ENCODE data around the gene ARFIP1. TPM values are rescaled to one million over a fixed set of nuclear protein-coding genes. Genes with fewer than 3 reads are reported as not detected.
A peak's percentile ranks its signal among the peaks of the same experiment; 100 is the strongest.

ARFIP1 gene
- total and polyA plus RNA-seq, 5 donors from 2014 or later = 7.5 to 24.2 (median 19.4) TPM

- Mint-ChIP-seq H3K4me1 (peaks cover 0 to 3% (median 0%) of the 10 kb centered on the region in 4 donors), H3K27ac (no peak overlapping the region), H3K36me3 (peaks cover 13% of the 10 kb centered on the region), H3K4me3 (no peak overlapping the region), H3K9me3 (peaks cover 0 to 3% (median 0%) of the 10 kb centered on the region in 7 donors), H3K27me3 (no peaks in the 10 kb centered on the region)
- no peak overlapping the region for H3K4me3 ChIP-seq (ENCODE audit: low read depth, low read length)
- no peaks in the 10 kb centered on the region for H3K27me3 ChIP-seq (ENCODE audit: control insufficient read depth, insufficient read depth, low read length)
- H3K9me3 ChIP-seq (ENCODE audit: control insufficient read depth in 2 of 2, low read length in 2 of 2) = no peaks in the 10 kb centered on the region
- no peak for DNase-seq
- H3K27ac ChIP-seq (ENCODE audit: insufficient read depth, low read length, poor library complexity, severe bottlenecking) = no peak overlapping the region
- no peaks in the 10 kb centered on the region for H3K4me1 ChIP-seq (ENCODE audit: control insufficient read depth, insufficient read depth, low read length, poor library complexity, severe bottlenecking)
- H3K36me3 ChIP-seq (ENCODE audit: control insufficient read depth, insufficient read depth, low read length) = no peaks in the 10 kb centered on the region
- no peak for ATAC-seq (ENCODE audit: low read depth in 2 of 2)
These were observed 120.6 kb downstream of the ARFIP1 start for GRCh38 chr4:152900395-152900794.

GRCh38 chr4:152901205-152901604 lies 121.5 kb downstream of the ARFIP1 start:
- no peak overlapping the region for H3K27ac Mint-ChIP-seq
- H3K36me3 Mint-ChIP-seq = peaks cover 15% of the 10 kb centered on the region
- H3K9me3 Mint-ChIP-seq = peaks cover 0 to 3% (median 1%) of the 10 kb centered on the region in 7 donors
- H3K4me3 Mint-ChIP-seq = no peak overlapping the region
- Histone ChIP-seq H3K27ac (ENCODE audit: insufficient read depth, low read length, poor library complexity, severe bottlenecking) (no peak overlapping the region), H3K4me3 (ENCODE audit: low read depth, low read length) (no peak overlapping the region), H3K36me3 (ENCODE audit: control insufficient read depth, insufficient read depth, low read length) (peaks cover under 1% of the 10 kb centered on the region), H3K27me3 (ENCODE audit: control insufficient read depth, insufficient read depth, low read length) (no peaks in the 10 kb centered on the region), H3K9me3 (ENCODE audit: control insufficient read depth in 2 of 2, low read length in 2 of 2) (no peaks in the 10 kb centered on the region), H3K4me1 (ENCODE audit: control insufficient read depth, insufficient read depth, low read length, poor library complexity, severe bottlenecking) (no peaks in the 10 kb centered on the region)
- H3K27me3 Mint-ChIP-seq = no peaks in the 10 kb centered on the region
- H3K4me1 Mint-ChIP-seq = no peaks in the 10 kb centered on the region
- DNase-seq (no peak), ATAC-seq (ENCODE audit: low read depth in 2 of 2) (no peak)

- peaks cover 0 to 3% (median 1%) of the 10 kb centered on the region in 7 donors for H3K9me3 Mint-ChIP-seq
- Histone ChIP-seq H3K36me3 (ENCODE audit: control insufficient read depth, insufficient read depth, low read length) (peaks cover 5% of the 10 kb centered on the region), H3K27ac (ENCODE audit: insufficient read depth, low read length, poor library complexity, severe bottlenecking) (no peak overlapping the region), H3K9me3 (ENCODE audit: control insufficient read depth in 2 of 2, low read length in 2 of 2) (no peaks in the 10 kb centered on the region), H3K27me3 (ENCODE audit: control insufficient read depth, insufficient read depth, low read length) (no peaks in the 10 kb centered on the region), H3K4me3 (ENCODE audit: low read depth, low read length) (no peak overlapping the region), H3K4me1 (ENCODE audit: control insufficient read depth, insufficient read depth, low read length, poor library complexity, severe bottlenecking) (no peaks in the 10 kb centered on the region)
- no peaks in the 10 kb centered on the region for H3K27me3 Mint-ChIP-seq
- H3K4me3 Mint-ChIP-seq = no peak overlapping the region
- peaks cover 24% of the 10 kb centered on the region for H3K36me3 Mint-ChIP-seq
- no peaks in the 10 kb centered on the region for H3K4me1 Mint-ChIP-seq
- ATAC-seq (ENCODE audit: low read depth in 2 of 2) = no peak
- no peak overlapping the region for H3K27ac Mint-ChIP-seq
- DNase-seq = no peak
These were observed 123.9 kb downstream of the ARFIP1 start for GRCh38 chr4:152903658-152904057.

- Histone ChIP-seq H3K36me3 (ENCODE audit: control insufficient read depth, insufficient read depth, low read length) (peaks cover 8% of the 10 kb centered on the region), H3K4me1 (ENCODE audit: control insufficient read depth, insufficient read depth, low read length, poor library complexity, severe bottlenecking) (no peaks in the 10 kb centered on the region), H3K27me3 (ENCODE audit: control insufficient read depth, insufficient read depth, low read length) (no peaks in the 10 kb centered on the region), H3K4me3 (ENCODE audit: low read depth, low read length) (no peak overlapping the region), H3K27ac (ENCODE audit: insufficient read depth, low read length, poor library complexity, severe bottlenecking) (no peak overlapping the region), H3K9me3 (ENCODE audit: control insufficient read depth in 2 of 2, low read length in 2 of 2) (no peaks in the 10 kb centered on the region)
- Mint-ChIP-seq H3K36me3 (peaks cover 30% of the 10 kb centered on the region), H3K4me1 (no peaks in the 10 kb centered on the region), H3K27ac (no peak overlapping the region), H3K27me3 (no peaks in the 10 kb centered on the region), H3K9me3 (peaks cover 0 to 3% (median 0%) of the 10 kb centered on the region in 7 donors), H3K4me3 (no peak overlapping the region)
- no peak for ATAC-seq (ENCODE audit: low read depth in 2 of 2)
- DNase-seq = no peak
These were observed 130.1 kb downstream of the ARFIP1 start for GRCh38 chr4:152909901-152910300.

GRCh38 chr4:152910521-152910920 lies 130.8 kb downstream of the ARFIP1 start:
- Mint-ChIP-seq H3K9me3 (peaks cover 0 to 3% (median 0%) of the 10 kb centered on the region in 7 donors), H3K4me3 (no peak overlapping the region), H3K36me3 (peaks cover 28% of the 10 kb centered on the region), H3K27me3 (no peaks in the 10 kb centered on the region), H3K27ac (no peak overlapping the region), H3K4me1 (no peaks in the 10 kb centered on the region)
- Histone ChIP-seq H3K9me3 (ENCODE audit: control insufficient read depth in 2 of 2, low read length in 2 of 2) (no peaks in the 10 kb centered on the region), H3K36me3 (ENCODE audit: control insufficient read depth, insufficient read depth, low read length) (peaks cover 8% of the 10 kb centered on the region), H3K27me3 (ENCODE audit: control insufficient read depth, insufficient read depth, low read length) (no peaks in the 10 kb centered on the region), H3K4me3 (ENCODE audit: low read depth, low read length) (no peak overlapping the region), H3K4me1 (ENCODE audit: control insufficient read depth, insufficient read depth, low read length, poor library complexity, severe bottlenecking) (no peaks in the 10 kb centered on the region), H3K27ac (ENCODE audit: insufficient read depth, low read length, poor library complexity, severe bottlenecking) (no peak overlapping the region)
- ATAC-seq (ENCODE audit: low read depth in 2 of 2) = no peak
- DNase-seq = no peak

GRCh38 chr4:152917543-152918395 lies 138.0 kb downstream of the ARFIP1 start:
- DNase-seq = no peak
- Histone ChIP-seq H3K27ac (ENCODE audit: insufficient read depth, low read length, poor library complexity, severe bottlenecking) (no peak overlapping the region), H3K36me3 (ENCODE audit: control insufficient read depth, insufficient read depth, low read length) (no peaks in the 10 kb centered on the region), H3K4me3 (ENCODE audit: low read depth, low read length) (no peak overlapping the region), H3K9me3 (ENCODE audit: control insufficient read depth in 2 of 2, low read length in 2 of 2) (peaks cover 0 to 13% of the 10 kb centered on the region in 2 experiments), H3K27me3 (ENCODE audit: control insufficient read depth, insufficient read depth, low read length) (no peaks in the 10 kb centered on the region), H3K4me1 (ENCODE audit: control insufficient read depth, insufficient read depth, low read length, poor library complexity, severe bottlenecking) (no peaks in the 10 kb centered on the region)
- Mint-ChIP-seq H3K4me1 (no peaks in the 10 kb centered on the region), H3K9me3 (peaks cover 0 to 18% (median 6%) of the 10 kb centered on the region in 7 donors), H3K4me3 (no peak overlapping the region), H3K27me3 (peaks cover 5% of the 10 kb centered on the region), H3K27ac (peak overlapping the region in 1 of 3 donors; percentile 56), H3K36me3 (peaks cover 3% of the 10 kb centered on the region)
- ATAC-seq (ENCODE audit: low read depth in 2 of 2) = no peak

GRCh38 chr4:152919826-152920225 lies 140.1 kb downstream of the ARFIP1 start:
- Histone ChIP-seq H3K4me3 (ENCODE audit: low read depth, low read length) (no peak overlapping the region), H3K36me3 (ENCODE audit: control insufficient read depth, insufficient read depth, low read length) (no peaks in the 10 kb centered on the region), H3K27ac (ENCODE audit: insufficient read depth, low read length, poor library complexity, severe bottlenecking) (no peak overlapping the region), H3K27me3 (ENCODE audit: control insufficient read depth, insufficient read depth, low read length) (no peaks in the 10 kb centered on the region), H3K9me3 (ENCODE audit: control insufficient read depth in 2 of 2, low read length in 2 of 2) (peaks cover 0 to 13% of the 10 kb centered on the region in 2 experiments), H3K4me1 (ENCODE audit: control insufficient read depth, insufficient read depth, low read length, poor library complexity, severe bottlenecking) (no peaks in the 10 kb centered on the region)
- Mint-ChIP-seq H3K9me3 (peaks cover 0 to 20% (median 6%) of the 10 kb centered on the region in 7 donors), H3K36me3 (peaks cover 3% of the 10 kb centered on the region), H3K4me1 (no peaks in the 10 kb centered on the region), H3K27ac (no peak overlapping the region), H3K4me3 (no peak overlapping the region), H3K27me3 (peaks cover 5% of the 10 kb centered on the region)
- no peak for ATAC-seq (ENCODE audit: low read depth in 2 of 2)
- DNase-seq = no peak

- peaks cover 3% of the 10 kb centered on the region for H3K36me3 Mint-ChIP-seq
- no peak overlapping the region for H3K27ac Mint-ChIP-seq
- no peak overlapping the region for H3K4me3 Mint-ChIP-seq
These were observed 141.0 kb downstream of the ARFIP1 start for GRCh38 chr4:152920768-152921167.

More at GRCh38 chr4:152920768-152921167, 141.0 kb downstream of the ARFIP1 start:
- no peak overlapping the region for H3K27ac ChIP-seq (ENCODE audit: insufficient read depth, low read length, poor library complexity, severe bottlenecking)
- no peak for DNase-seq
- no peaks in the 10 kb centered on the region for H3K27me3 ChIP-seq (ENCODE audit: control insufficient read depth, insufficient read depth, low read length)
- no peaks in the 10 kb centered on the region for H3K4me1 Mint-ChIP-seq
- H3K9me3 Mint-ChIP-seq = peaks cover 0 to 20% (median 6%) of the 10 kb centered on the region in 7 donors
- H3K27me3 Mint-ChIP-seq = peaks cover 5% of the 10 kb centered on the region
- H3K4me1 ChIP-seq (ENCODE audit: control insufficient read depth, insufficient read depth, low read length, poor library complexity, severe bottlenecking) = no peaks in the 10 kb centered on the region
- no peak for ATAC-seq (ENCODE audit: low read depth in 2 of 2)
- no peak overlapping the region for H3K4me3 ChIP-seq (ENCODE audit: low read depth, low read length)
- no peaks in the 10 kb centered on the region for H3K36me3 ChIP-seq (ENCODE audit: control insufficient read depth, insufficient read depth, low read length)
- H3K9me3 ChIP-seq (ENCODE audit: control insufficient read depth in 2 of 2, low read length in 2 of 2) = peaks cover 0 to 13% of the 10 kb centered on the region in 2 experiments

All from CD4-positive, CD25-positive, alpha-beta regulatory T cell (primary cell).